Lower leg skin (tissue), 4 donors: ENCODE data around the gene TUB. TPM values are rescaled to one million over a fixed set of nuclear protein-coding genes. Genes with fewer than 3 reads are reported as not detected.

Experiments
- DNase-seq, 2 donors: peaks; one replicate each; pipeline ENCODE4 v3.0.0-alpha.2; 2019; ENCODE audit warnings: low spot score in 2 of 2
- H3K4me3 ChIP-seq: fragments of 200-600 bp; sonication (generic); 2 replicates; pipeline ENCODE4 v1.5.1; 2017; ENCODE audit warnings: mild to moderate bottlenecking, low read depth; ENCODE audit not compliant: poor library complexity, severe bottlenecking
- CTCF ChIP-seq, 3 donors: fragments of 450-650 bp; IDR thresholded peaks; one replicate each; pipeline ENCODE4 v1.5.1; 2016; ENCODE audit warnings: antibody characterized with exemption in 3 of 3, mild to moderate bottlenecking in 3 of 3, moderate library complexity in 2 of 3
- POLR2A ChIP-seq, 2 donors: fragments of 450-650 bp; IDR thresholded peaks; one replicate each; pipeline ENCODE4 v1.6.1; 2016 to 2017; ENCODE audit warnings: antibody characterized with exemption in 2 of 2, mild to moderate bottlenecking in 1 of 2, moderate library complexity in 1 of 2
- WGBS, 2 donors: methylation state at CpG; one replicate each; pipeline ENCODE4 v1.1.5; 2018; 5-methylcytosine and 5-hydroxymethylcytosine counted together
- intact Hi-C: fragments of 100-400 bp; cut with DNase I; formaldehyde crosslinking; loops from one replicate; pipeline ENCODE4 v1.15.0; 2023; ENCODE audit warnings: low total_unique reads
- total RNA-seq, 4 donors: library from RNA; depleted of rRNA; stranded (reverse); fragments of >200 nt; gene quantifications; one replicate each; pipeline ENCODE4 v1.1.0, GENCODE V29; 2016

The TUB gene
- total RNA-seq, 4 donors from 2014 or later, result 1.2 to 4.8 (median 2.5) TPM

GRCh38 chr11:8099291-8099899, 18.4 kb downstream of the TUB start:
- WGBS, 2 donors, result 47 to 50% methylated on average over 3 of the region's 3 CpGs

GRCh38 chr11:8100158-8100557, 19.1 kb downstream of the TUB start:
- intact Hi-C loops, result no loop called here
- H3K4me3 ChIP-seq, result no peak overlapping the region
- peak in 1 of 2 donors; percentile 4 for DNase-seq
- no peak for TF ChIP-seq POLR2A (IDR thresholded peaks at IDR 0.05)
- no peak for TF ChIP-seq CTCF (IDR thresholded peaks at IDR 0.05)
- WGBS, 2 donors, result 86 to 87% methylated on average over 14 of the region's 14 CpGs

More at GRCh38 chr11:8099291-8099899, 18.4 kb downstream of the TUB start:
- TF ChIP-seq POLR2A (IDR thresholded peaks at IDR 0.05) (no peak), CTCF (IDR thresholded peaks at IDR 0.05) (peak in 1 of 3 donors; percentile 57)
- no peak overlapping the region for H3K4me3 ChIP-seq
- peak; percentile 78 to 94 for DNase-seq
- intact Hi-C loops, result loop anchor here (10.0 kb wide), 2 partner anchors 65 to 95 kb away; no protein-coding TSS in a partner anchor

- intact Hi-C loops, result no loop called here
- peak in 1 of 2 donors; percentile 4 for DNase-seq
- 84 to 86% methylated on average over 8 of the region's 8 CpGs for WGBS, 2 donors
- H3K4me3 ChIP-seq, result no peak overlapping the region
- no peak for TF ChIP-seq POLR2A (IDR thresholded peaks at IDR 0.05)
- TF ChIP-seq CTCF (IDR thresholded peaks at IDR 0.05), result no peak
Measured at GRCh38 chr11:8100605-8101004, 19.6 kb downstream of the TUB start.

GRCh38 chr11:8101421-8101820, 20.4 kb downstream of the TUB start:
- intact Hi-C loops, result no loop called here
- 92 to 94% methylated on average over 11 of the region's 11 CpGs for WGBS, 2 donors
- TF ChIP-seq CTCF (IDR thresholded peaks at IDR 0.05), result no peak
- no peak for TF ChIP-seq POLR2A (IDR thresholded peaks at IDR 0.05)
- DNase-seq, result peak in 1 of 2 donors; percentile 8
- no peak overlapping the region for H3K4me3 ChIP-seq

- no peak for DNase-seq
- TF ChIP-seq CTCF (IDR thresholded peaks at IDR 0.05) (no peak), POLR2A (IDR thresholded peaks at IDR 0.05) (no peak)
- intact Hi-C loops, result no loop called here
- H3K4me3 ChIP-seq, result no peak overlapping the region
Measured at GRCh38 chr11:8102296-8102915, 21.4 kb downstream of the TUB start.
